Measurements from ENCODE around the gene CDH4. TPM values are rescaled to one million over a fixed set of nuclear protein-coding genes. Genes with fewer than 3 reads are reported as not detected.

CDH4 gene
- total RNA-seq, 1 experiment from 2014 or later = not detected

- Histone ChIP-seq H3K9me3 (ENCODE audit: control insufficient read depth, insufficient read depth, low read depth, low read length) (no peaks in the 10 kb centered on the region), H3K4me3 (ENCODE audit: low read depth in 2 of 2, low read length in 2 of 2) (no peak overlapping the region), H3K27ac (ENCODE audit: low read length) (no peak overlapping the region), H3K27me3 (ENCODE audit: control insufficient read depth, insufficient read depth, low read length) (no peaks in the 10 kb centered on the region; the same call in 1 of the 2 replicates), H3K36me3 (ENCODE audit: control insufficient read depth, insufficient read depth, low read length) (no peaks in the 10 kb centered on the region), H3K4me1 (ENCODE audit: control insufficient read depth, insufficient read depth, low read length) (no peaks in the 10 kb centered on the region)
- ChIA-PET CTCF (no interaction called here), POLR2A (no interaction called here)
- no peak for TF ChIP-seq CTCF (IDR thresholded peaks at IDR 0.05)
- no peak for TF ChIP-seq POLR2AphosphoS5 (IDR thresholded peaks at IDR 0.05; ENCODE audit: low read depth, low read length)
- no peak for TF ChIP-seq TCF7L2 (IDR thresholded peaks at IDR 0.05; ENCODE audit: low read depth, low read length)
- TF ChIP-seq REST (IDR thresholded peaks at IDR 0.05; ENCODE audit: insufficient read depth in 1 of 2, low read depth in 2 of 2, low read length in 1 of 2) = no peak
- no peak for TF ChIP-seq SIN3A (IDR thresholded peaks at IDR 0.05; ENCODE audit: borderline replicate concordance, insufficient read depth, low read depth, low read length)
- intact Hi-C loops (cut with micrococcal nuclease; ENCODE audit: unreplicated experiment) = no loop called here
- ATAC-seq (no peak), DNase-seq (ENCODE audit: low read depth, low spot score) (no peak)
- in situ Hi-C loops (cut with HindIII; ENCODE audit: low pct_unique_long_range_greater_than_20kb, low sequenced_read_pairs) = no loop called here
- BruUV-seq (replicated peaks) = no TSS peak
These were observed 145.1 kb downstream of the CDH4 start for GRCh38 chr20:61397146-61397545.

- no peak for ATAC-seq
- in situ Hi-C loops (cut with HindIII; ENCODE audit: low pct_unique_long_range_greater_than_20kb, low sequenced_read_pairs) = no loop called here
- H3K4me3 ChIP-seq (ENCODE audit: low read depth in 2 of 2, low read length in 2 of 2) = no peak overlapping the region
- no peaks in the 10 kb centered on the region for H3K4me1 ChIP-seq (ENCODE audit: control insufficient read depth, insufficient read depth, low read length)
- CTCF ChIA-PET = no interaction called here
- no peak overlapping the region for H3K27ac ChIP-seq (ENCODE audit: low read length)
- POLR2A ChIA-PET = no interaction called here
- H3K36me3 ChIP-seq (ENCODE audit: control insufficient read depth, insufficient read depth, low read length) = no peaks in the 10 kb centered on the region
- H3K27me3 ChIP-seq (ENCODE audit: control insufficient read depth, insufficient read depth, low read length) = no peaks in the 10 kb centered on the region; the same call in 1 of the 2 replicates
- TF ChIP-seq POLR2AphosphoS5 (IDR thresholded peaks at IDR 0.05; ENCODE audit: low read depth, low read length) = no peak
- no peaks in the 10 kb centered on the region for H3K9me3 ChIP-seq (ENCODE audit: control insufficient read depth, insufficient read depth, low read depth, low read length)
- intact Hi-C loops (cut with micrococcal nuclease; ENCODE audit: unreplicated experiment) = no loop called here
- BruUV-seq (replicated peaks) = no TSS peak
- no peak for DNase-seq (ENCODE audit: low read depth, low spot score)
These were observed 145.7 kb downstream of the CDH4 start for GRCh38 chr20:61397790-61398189.

- intact Hi-C loops (cut with micrococcal nuclease; ENCODE audit: unreplicated experiment) = no loop called here
- in situ Hi-C loops (cut with HindIII; ENCODE audit: low pct_unique_long_range_greater_than_20kb, low sequenced_read_pairs) = no loop called here
- POLR2A ChIA-PET = no interaction called here
- H3K27ac ChIP-seq (ENCODE audit: low read length) = no peak overlapping the region
- no peaks in the 10 kb centered on the region for H3K9me3 ChIP-seq (ENCODE audit: control insufficient read depth, insufficient read depth, low read depth, low read length)
- no peaks in the 10 kb centered on the region for H3K4me1 ChIP-seq (ENCODE audit: control insufficient read depth, insufficient read depth, low read length)
- TF ChIP-seq SIN3A (IDR thresholded peaks at IDR 0.05; ENCODE audit: borderline replicate concordance, insufficient read depth, low read depth, low read length) (no peak), TCF7L2 (IDR thresholded peaks at IDR 0.05; ENCODE audit: low read depth, low read length) (no peak), REST (IDR thresholded peaks at IDR 0.05; ENCODE audit: insufficient read depth in 1 of 2, low read depth in 2 of 2, low read length in 1 of 2) (no peak), CTCF (IDR thresholded peaks at IDR 0.05) (no peak), POLR2AphosphoS5 (IDR thresholded peaks at IDR 0.05; ENCODE audit: low read depth, low read length) (no peak)
- BruUV-seq (replicated peaks) = no TSS peak
- CTCF ChIA-PET = no interaction called here
- no peak overlapping the region for H3K4me3 ChIP-seq (ENCODE audit: low read depth in 2 of 2, low read length in 2 of 2)
- H3K36me3 ChIP-seq (ENCODE audit: control insufficient read depth, insufficient read depth, low read length) = no peaks in the 10 kb centered on the region
- ATAC-seq = no peak
- no peaks in the 10 kb centered on the region; the same call in 1 of the 2 replicates for H3K27me3 ChIP-seq (ENCODE audit: control insufficient read depth, insufficient read depth, low read length)
- DNase-seq (ENCODE audit: low read depth, low spot score) = no peak
These were observed 147.4 kb downstream of the CDH4 start for GRCh38 chr20:61399433-61399832.
